Measurements from ENCODE around the gene SEMA3B.

DNA sequence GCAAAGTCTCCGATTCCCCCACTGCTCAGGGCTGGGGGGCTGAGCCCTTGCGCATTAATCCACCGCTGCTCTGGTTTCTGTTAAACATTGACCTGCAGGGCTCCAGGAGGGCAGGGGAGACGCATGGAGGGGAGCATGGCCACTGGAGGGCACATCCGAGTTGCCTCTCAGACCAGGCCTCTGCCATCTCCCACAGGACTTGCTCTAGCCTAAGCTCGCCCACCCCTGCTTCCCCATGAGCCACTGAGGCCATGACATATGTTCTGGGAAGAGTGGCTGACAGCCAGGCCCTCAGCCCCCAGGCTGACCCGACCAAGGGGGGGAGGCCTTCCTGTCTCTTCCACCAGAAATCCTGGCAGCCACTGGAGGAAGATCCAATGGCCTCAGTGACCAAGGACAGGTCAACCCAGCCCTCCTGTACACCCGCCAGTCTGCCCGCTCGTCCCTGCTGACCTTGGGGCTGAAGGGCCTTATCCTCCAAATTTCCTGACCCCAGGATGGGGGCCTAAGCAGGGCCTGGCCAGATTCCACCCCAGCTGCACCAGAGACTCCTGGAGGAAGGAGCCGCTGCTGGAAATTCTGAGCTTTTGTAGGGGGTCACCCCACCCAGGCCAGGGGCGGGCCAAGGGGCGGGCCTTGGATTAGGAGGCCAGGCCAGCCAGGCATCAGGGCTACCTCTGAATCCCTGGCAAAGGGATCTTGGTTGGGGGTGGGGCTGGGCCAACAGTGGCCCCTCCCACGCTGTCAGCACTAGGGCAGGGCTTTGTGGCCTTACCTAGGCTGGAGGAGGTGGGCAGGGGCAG is 34.3 kb downstream of the SEMA3B start, which contains the start of gene HYAL1:
- TF ChIP-seq, protein P1, sequence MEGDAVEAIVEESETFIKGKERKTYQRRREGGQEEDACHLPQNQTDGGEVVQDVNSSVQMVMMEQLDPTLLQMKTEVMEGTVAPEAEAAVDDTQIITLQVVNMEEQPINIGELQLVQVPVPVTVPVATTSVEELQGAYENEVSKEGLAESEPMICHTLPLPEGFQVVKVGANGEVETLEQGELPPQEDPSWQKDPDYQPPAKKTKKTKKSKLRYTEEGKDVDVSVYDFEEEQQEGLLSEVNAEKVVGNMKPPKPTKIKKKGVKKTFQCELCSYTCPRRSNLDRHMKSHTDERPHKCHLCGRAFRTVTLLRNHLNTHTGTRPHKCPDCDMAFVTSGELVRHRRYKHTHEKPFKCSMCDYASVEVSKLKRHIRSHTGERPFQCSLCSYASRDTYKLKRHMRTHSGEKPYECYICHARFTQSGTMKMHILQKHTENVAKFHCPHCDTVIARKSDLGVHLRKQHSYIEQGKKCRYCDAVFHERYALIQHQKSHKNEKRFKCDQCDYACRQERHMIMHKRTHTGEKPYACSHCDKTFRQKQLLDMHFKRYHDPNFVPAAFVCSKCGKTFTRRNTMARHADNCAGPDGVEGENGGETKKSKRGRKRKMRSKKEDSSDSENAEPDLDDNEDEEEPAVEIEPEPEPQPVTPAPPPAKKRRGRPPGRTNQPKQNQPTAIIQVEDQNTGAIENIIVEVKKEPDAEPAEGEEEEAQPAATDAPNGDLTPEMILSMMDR (IDR thresholded peaks at IDR 0.05) = no peak
- TF ChIP-seq ZFX (IDR thresholded peaks at IDR 0.05; ENCODE audit: borderline replicate concordance) = no peak
